Esophagus squamous epithelium (tissue), 5 donors: Measurements from ENCODE around the gene OXCT2. TPM values are rescaled to one million over a fixed set of nuclear protein-coding genes. Genes with fewer than 3 reads are reported as not detected.
"Not testable (repeated sequence)": the region's sequence is repeated elsewhere in the genome, so short reads cannot be mapped to it uniquely, and the experiment has no call there.

Experiments used
- DNase-seq: peaks from one replicate; lab custom pipeline; 2025; lab: John Stamatoyannopoulos, UW
- H3K27ac ChIP-seq, 4 donors: fragments of 200-600 bp; sonication (generic); one replicate each; pipeline ENCODE4 v1.5.1; 2016 to 2019; ENCODE audit warnings: mild to moderate bottlenecking in 1 of 4
- H3K27me3 ChIP-seq, 4 donors: fragments of 200-600 bp; sonication (generic); 1 replicate in 3 of 4; 2 replicates in 1 of 4; pipeline versions ENCODE4 v1.5.1 to v1.6.0; 2017 to 2021; ENCODE audit warnings: antibody characterized with exemption in 1 of 4
- H3K36me3 ChIP-seq, 3 donors: fragments of 200-600 bp; sonication (generic); one replicate each; pipeline ENCODE4 v1.5.1; 2016 to 2019
- H3K4me1 ChIP-seq, 3 donors: fragments of 200-600 bp; sonication (generic); one replicate each; pipeline ENCODE4 v1.5.1; 2017 to 2019
- H3K4me3 ChIP-seq, 4 donors: fragments of 200-600 bp; sonication (generic); 1 replicate in 3 of 4; 2 replicates in 1 of 4; pipeline ENCODE4 v1.5.1; 2016 to 2019; ENCODE audit warnings: mild to moderate bottlenecking in 2 of 4, moderate library complexity in 1 of 4
- H3K9me3 ChIP-seq, 3 donors: fragments of 200-600 bp; sonication (generic); one replicate each; pipeline ENCODE4 v1.5.1; 2016 to 2019
- POLR2A ChIP-seq, 4 donors: fragments of 450-650 bp; IDR thresholded peaks; one replicate each; pipeline ENCODE4 v1.6.1; 2017; ENCODE audit warnings: antibody characterized with exemption in 4 of 4, mild to moderate bottlenecking in 4 of 4, moderate library complexity in 3 of 4
- WGBS, 2 donors: methylation state at CpG; one replicate each; pipeline ENCODE4 v1.1.5; 2018; 5-methylcytosine and 5-hydroxymethylcytosine counted together
- intact Hi-C: fragments of 100-400 bp; cut with DNase I; formaldehyde crosslinking; loops from one replicate; pipeline ENCODE4 v1.15.0; 2022
- total RNA-seq, 4 donors: library from RNA; depleted of rRNA; stranded (reverse); fragments of >200 nt; gene quantifications; one replicate each; pipeline ENCODE4 v1.1.0, GENCODE V29; 2016
- TF ChIP-seq, protein P1 (sequence below), 6 experiments: fragments of 450-650 bp in 4 of 6; fragments of 200-600 bp in 2 of 6; sonication (generic) in 2 of 6; IDR thresholded peaks; one replicate each; pipeline ENCODE4 v1.5.1; 2016 to 2019; ENCODE audit warnings: antibody characterized with exemption in 6 of 6, mild to moderate bottlenecking in 4 of 6, moderate library complexity in 4 of 6
- donor health status: DM: yes; HTN: yes; CAD: no.

The OXCT2 gene
- total RNA-seq, 4 donors from 2014 or later, result 0.19 to 0.48 TPM; not detected in 2

DNA sequence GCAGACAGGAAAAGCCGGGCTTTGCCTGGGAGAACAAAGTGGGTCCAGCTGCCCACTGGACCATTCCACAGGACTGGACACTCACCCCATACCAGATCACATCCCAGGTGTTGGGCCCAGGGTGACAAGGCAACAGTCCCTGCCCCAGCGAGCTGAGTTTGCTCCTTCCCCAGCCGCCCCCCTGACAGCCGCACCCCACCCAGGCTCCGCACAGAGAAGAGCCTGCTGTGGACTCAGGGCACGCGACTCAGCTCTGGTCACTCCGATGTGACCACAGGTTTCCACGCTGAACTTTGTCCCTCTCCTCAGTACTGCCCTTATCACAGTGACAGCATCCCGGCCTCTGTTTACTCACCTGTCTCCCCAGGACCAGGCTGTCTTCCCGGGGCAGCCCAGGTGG, 16.3 kb upstream of the OXCT2 start:
- Histone ChIP-seq H3K27me3 (peaks cover 0 to 40% (median 0%) of the 10 kb centered on the region in 4 donors), H3K36me3 (no peaks in the 10 kb centered on the region), H3K4me3 (peak overlapping the region in 1 of 4 donors; percentile 85), H3K9me3 (no peaks in the 10 kb centered on the region), H3K4me1 (peaks cover 6 to 17% (median 16%) of the 10 kb centered on the region in 3 donors), H3K27ac (no peak overlapping the region)
- 79 to 91% methylated on average over 5 to 7 of the region's 11 CpGs for WGBS, 2 donors
- DNase-seq, result no peak
- intact Hi-C loops, result no loop called here
- TF ChIP-seq, protein P1, sequence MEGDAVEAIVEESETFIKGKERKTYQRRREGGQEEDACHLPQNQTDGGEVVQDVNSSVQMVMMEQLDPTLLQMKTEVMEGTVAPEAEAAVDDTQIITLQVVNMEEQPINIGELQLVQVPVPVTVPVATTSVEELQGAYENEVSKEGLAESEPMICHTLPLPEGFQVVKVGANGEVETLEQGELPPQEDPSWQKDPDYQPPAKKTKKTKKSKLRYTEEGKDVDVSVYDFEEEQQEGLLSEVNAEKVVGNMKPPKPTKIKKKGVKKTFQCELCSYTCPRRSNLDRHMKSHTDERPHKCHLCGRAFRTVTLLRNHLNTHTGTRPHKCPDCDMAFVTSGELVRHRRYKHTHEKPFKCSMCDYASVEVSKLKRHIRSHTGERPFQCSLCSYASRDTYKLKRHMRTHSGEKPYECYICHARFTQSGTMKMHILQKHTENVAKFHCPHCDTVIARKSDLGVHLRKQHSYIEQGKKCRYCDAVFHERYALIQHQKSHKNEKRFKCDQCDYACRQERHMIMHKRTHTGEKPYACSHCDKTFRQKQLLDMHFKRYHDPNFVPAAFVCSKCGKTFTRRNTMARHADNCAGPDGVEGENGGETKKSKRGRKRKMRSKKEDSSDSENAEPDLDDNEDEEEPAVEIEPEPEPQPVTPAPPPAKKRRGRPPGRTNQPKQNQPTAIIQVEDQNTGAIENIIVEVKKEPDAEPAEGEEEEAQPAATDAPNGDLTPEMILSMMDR (IDR thresholded peaks at IDR 0.05), result no peak
- no peak for TF ChIP-seq POLR2A (IDR thresholded peaks at IDR 0.05)

DNA sequence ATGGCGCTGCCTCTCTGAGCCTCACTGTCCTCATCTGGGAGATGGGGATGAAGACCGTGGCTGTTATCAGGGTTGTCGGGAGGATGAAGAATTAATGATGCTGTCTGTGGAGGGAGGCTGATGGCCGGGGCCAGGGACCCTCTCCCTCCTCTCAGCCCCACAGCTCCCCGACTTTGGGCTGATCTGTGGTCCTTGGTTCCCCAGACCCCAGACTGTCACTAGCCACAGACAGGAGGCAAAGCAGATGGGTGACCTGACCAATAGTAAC, 15.9 kb upstream of the OXCT2 start:
- Histone ChIP-seq H3K4me1 (peaks cover 6 to 17% (median 16%) of the 10 kb centered on the region in 3 donors), H3K27me3 (peaks cover 0 to 40% (median 0%) of the 10 kb centered on the region in 4 donors)
- H3K36me3 ChIP-seq, intact Hi-C loops, H3K27ac ChIP-seq, H3K4me3 ChIP-seq, H3K9me3 ChIP-seq, DNase-seq: not testable (repeated sequence)
- WGBS, 2 donors, result 84% methylated on average over 2 of the region's 5 CpGs; no CpG with 5 or more reads in 1 of the 2 donors

DNA sequence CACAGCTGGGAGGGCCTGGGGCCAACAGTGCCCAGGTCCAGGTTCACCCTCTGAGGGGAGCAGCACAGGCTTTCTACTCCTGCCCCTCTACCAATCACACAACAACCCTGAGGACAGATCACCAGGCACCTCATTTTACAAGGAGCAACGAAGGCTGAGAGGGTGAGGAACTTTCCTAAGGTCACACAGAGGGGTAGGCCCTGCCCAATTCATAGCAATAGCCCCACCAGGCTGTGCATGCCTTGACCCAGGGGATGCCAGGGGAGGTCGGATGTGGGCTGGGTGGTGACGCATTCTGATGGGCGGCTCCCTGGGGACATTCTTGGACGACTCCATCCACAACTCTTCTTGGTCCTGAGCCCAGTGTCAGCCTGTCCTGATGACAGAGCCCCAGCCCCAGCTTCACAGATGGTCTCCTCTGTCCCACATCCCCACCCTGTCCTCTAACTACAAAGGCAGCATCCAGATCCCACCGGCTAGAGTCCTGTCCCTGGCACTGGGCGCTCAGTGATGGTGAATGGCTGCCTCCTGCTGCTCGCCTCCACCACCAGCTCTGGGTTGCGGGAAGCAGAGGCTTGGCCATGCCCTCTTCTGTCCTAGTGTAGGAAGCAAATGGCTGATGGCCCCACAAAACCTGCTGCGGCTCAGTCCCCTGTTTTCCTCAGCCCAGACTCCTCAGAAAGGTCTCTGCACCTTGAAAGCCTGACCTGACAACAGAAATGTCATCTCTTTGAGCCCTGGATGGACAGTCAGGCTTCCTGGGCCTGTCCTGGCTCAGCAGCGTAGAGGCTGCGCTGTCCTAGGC, 15.4 kb upstream of the OXCT2 start:
- 50 to 100% methylated on average over 1 to 2 of the region's 12 CpGs for WGBS, 2 donors

DNA sequence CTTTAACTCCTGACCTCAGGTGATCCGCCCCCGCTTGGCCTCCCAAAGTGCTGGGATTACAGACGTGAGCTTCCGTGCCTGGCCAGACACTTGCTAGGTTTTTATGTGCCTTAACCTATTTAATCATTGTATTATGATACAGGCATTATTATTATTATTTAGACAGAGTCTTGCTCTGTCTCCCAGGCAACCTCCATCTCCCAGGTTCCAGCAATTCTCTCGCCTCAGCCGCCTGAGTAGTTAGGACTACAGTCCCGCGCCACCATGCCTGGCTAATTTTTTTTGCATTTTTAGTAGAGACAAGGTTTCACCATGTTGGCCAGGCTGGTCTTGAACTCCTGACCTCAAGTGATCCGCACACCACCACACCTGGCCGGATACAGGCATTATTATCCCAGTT, 11.5 kb upstream of the OXCT2 start:
- H3K4me3 ChIP-seq, H3K9me3 ChIP-seq, H3K27ac ChIP-seq, H3K4me1 ChIP-seq, DNase-seq, H3K36me3 ChIP-seq, intact Hi-C loops: not testable (repeated sequence)
- whole genome bisulfite sequencing, 2 donors, result 81 to 83% methylated on average over 8 to 10 of the region's 10 CpGs
- peaks cover 0 to 12% (median 0%) of the 10 kb centered on the region in 4 donors for H3K27me3 ChIP-seq

More for the DNA sequence above, 15.4 kb upstream of the OXCT2 start:
- intact Hi-C loops, H3K27ac ChIP-seq, H3K4me3 ChIP-seq, DNase-seq, H3K9me3 ChIP-seq, H3K36me3 ChIP-seq: not testable (repeated sequence)
- H3K27me3 ChIP-seq, result peaks cover 0 to 40% (median 0%) of the 10 kb centered on the region in 4 donors
- H3K4me1 ChIP-seq, result peaks cover 6 to 17% (median 16%) of the 10 kb centered on the region in 3 donors

DNA sequence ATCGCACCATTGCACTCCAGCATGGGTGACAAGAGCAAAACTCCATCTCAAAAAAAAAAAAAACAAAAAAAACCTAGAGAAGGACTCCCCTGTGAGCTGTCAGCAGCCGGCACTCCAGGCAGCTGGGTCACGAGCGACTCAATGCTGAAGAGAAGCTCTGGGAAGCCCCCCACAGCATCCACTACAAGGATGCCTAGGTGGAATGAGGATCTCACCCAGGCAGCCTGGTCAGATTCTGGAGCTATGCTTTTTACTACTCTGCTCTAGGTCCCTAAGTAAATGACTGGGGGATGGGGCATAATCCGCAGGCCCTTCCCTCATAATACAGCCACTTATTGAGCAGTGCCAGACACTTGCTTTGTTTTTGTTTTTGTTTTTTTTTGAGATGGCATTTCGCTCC, 11.0 kb upstream of the OXCT2 start:
- Histone ChIP-seq H3K9me3 (no peaks in the 10 kb centered on the region), H3K4me1 (no peaks in the 10 kb centered on the region), H3K27ac (no peak overlapping the region), H3K36me3 (no peaks in the 10 kb centered on the region), H3K4me3 (no peak overlapping the region), H3K27me3 (peaks cover 0 to 11% (median 0%) of the 10 kb centered on the region in 4 donors)
- WGBS, 2 donors, result 92 to 100% methylated on average over 1 to 6 of the region's 6 CpGs
- DNase-seq, result no peak
- TF ChIP-seq, protein P1 (IDR thresholded peaks at IDR 0.05), result no peak
- TF ChIP-seq POLR2A (IDR thresholded peaks at IDR 0.05), result no peak
- intact Hi-C loops, result no loop called here

DNA sequence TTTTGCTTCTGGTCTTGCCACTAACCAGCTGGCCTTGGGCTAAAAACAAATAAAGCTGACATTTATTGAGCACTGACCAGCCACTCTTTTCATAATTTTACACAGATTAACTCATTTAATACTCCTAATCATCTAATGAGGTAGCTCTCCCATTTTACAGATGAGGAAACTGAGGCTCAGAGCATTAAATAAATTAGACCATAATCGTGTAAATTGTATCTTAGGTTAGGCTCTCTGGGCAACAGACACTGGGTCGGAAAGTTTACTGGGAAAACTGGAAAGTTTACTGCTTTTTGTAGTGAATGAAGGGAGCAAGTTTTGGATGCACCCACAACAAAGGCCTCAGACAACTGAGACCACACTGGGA, 10.2 kb upstream of the OXCT2 start:
- 81 to 88% methylated on average over 2 of the region's 2 CpGs for WGBS, 2 donors
- Histone ChIP-seq H3K9me3 (no peaks in the 10 kb centered on the region), H3K27ac (no peak overlapping the region), H3K4me1 (no peaks in the 10 kb centered on the region), H3K4me3 (no peak overlapping the region), H3K27me3 (peaks cover 0 to 5% (median 0%) of the 10 kb centered on the region in 4 donors), H3K36me3 (no peaks in the 10 kb centered on the region)
- DNase-seq, result no peak
- intact Hi-C loops, result no loop called here
- no peak for TF ChIP-seq POLR2A (IDR thresholded peaks at IDR 0.05)
- TF ChIP-seq, protein P1 (IDR thresholded peaks at IDR 0.05), result no peak
